DMS79 treated with DMSO at 0.1 percent for 48 hours (cell line): ENCODE measurements around the gene TWIST2.

Experiments used
- DNase-seq: peaks from one replicate; lab custom pipeline; 2025; lab: John Stamatoyannopoulos, UW

Gene TWIST2

DNA sequence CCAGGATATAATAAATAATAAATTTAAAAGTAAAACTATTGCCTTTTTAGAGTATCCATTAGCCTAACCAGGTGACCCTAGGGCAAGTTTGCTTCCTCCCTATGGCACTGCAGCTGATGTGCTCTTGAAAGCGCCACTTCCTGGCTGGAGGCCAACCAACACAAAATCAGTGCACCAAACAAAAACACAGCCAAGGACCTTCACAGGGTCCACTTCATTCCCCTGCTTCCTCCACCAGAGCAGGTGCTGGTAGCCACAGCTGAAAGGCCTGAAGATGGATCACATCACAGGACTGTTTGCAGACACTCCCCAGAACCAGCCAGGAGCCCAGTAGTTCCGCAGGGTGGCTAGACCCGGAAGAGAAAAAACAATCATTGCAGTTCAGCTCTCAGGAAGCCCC is 108.8 kb downstream of the TWIST2 start:
- peak; percentile 41 for DNase-seq
